Gastroesophageal sphincter (tissue), 3 donors: ENCODE measurements around the gene EVI5L.
"Not testable (repeated sequence)": the region's sequence is repeated elsewhere in the genome, so short reads cannot be mapped to it uniquely, and the experiment has no call there.

Source experiments
- CTCF ChIP-seq, 4 experiments: fragments of 200-600 bp in 2 of 4; fragments of 450-650 bp in 2 of 4; sonication (generic) in 1 of 4; IDR thresholded peaks; one replicate each; pipeline ENCODE4 v1.5.1; 2017 to 2019; ENCODE audit warnings: antibody characterized with exemption in 4 of 4, mild to moderate bottlenecking in 2 of 4, moderate library complexity in 2 of 4
- EP300 ChIP-seq: sonication (generic); formaldehyde crosslinking; IDR thresholded peaks from one replicate; pipeline ENCODE4 v1.6.1; 2017; ENCODE audit warnings: antibody characterized with exemption, mild to moderate bottlenecking
- POLR2A ChIP-seq, 2 donors: fragments of 450-650 bp; IDR thresholded peaks; one replicate each; pipeline ENCODE4 v1.6.1; 2017; ENCODE audit warnings: antibody characterized with exemption in 2 of 2, mild to moderate bottlenecking in 2 of 2, moderate library complexity in 1 of 2

- not testable (repeated sequence) for TF ChIP-seq CTCF (IDR thresholded peaks at IDR 0.05); POLR2A (IDR thresholded peaks at IDR 0.05); EP300
Observed at GRCh38 chr19:7816040-7816439, 14.0 kb upstream of the EVI5L start.
